ENCODE data around the gene PAK6. TPM values are rescaled to one million over a fixed set of nuclear protein-coding genes. Genes with fewer than 3 reads are reported as not detected.
A peak's percentile ranks its signal among the peaks of the same experiment; 100 is the strongest.

Gene PAK6
- total and polyA plus RNA-seq, 2 experiments from 2014 or later: 2.4 to 20.0 TPM

DNA sequence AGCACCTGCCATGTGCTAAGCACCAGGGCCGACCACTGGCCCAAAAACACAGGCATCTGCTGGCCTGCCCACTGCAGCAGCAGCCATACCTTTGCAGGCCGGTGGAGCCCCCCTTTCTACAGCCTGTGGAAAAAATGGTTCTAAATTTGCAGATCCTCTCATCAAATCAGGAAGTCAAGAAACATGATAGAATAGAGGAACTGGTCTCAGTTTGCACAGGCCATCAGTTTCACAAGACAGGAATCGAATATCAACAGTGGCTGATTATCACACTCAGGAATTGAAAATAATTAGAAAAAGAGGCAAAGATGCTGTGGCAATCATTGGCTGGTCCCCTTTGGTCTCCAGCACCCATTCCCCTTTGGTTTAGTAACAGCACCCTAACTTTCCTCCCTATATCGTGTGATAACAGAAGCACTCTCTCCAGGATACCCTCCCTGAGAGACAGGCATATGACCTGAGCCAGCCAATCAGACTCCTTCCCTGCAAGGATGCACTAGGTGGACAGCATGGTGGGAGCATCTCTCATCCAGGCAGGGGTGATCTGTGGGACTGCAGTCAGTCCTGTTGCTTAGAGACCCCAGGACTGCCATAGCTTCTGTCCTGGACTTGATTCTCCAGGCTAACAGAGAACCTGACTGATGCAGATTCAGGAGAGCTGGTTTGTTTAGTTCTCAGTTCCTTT, 3.5 kb upstream of the PAK6 start (continued):
- TF ChIP-seq, protein P1, sequence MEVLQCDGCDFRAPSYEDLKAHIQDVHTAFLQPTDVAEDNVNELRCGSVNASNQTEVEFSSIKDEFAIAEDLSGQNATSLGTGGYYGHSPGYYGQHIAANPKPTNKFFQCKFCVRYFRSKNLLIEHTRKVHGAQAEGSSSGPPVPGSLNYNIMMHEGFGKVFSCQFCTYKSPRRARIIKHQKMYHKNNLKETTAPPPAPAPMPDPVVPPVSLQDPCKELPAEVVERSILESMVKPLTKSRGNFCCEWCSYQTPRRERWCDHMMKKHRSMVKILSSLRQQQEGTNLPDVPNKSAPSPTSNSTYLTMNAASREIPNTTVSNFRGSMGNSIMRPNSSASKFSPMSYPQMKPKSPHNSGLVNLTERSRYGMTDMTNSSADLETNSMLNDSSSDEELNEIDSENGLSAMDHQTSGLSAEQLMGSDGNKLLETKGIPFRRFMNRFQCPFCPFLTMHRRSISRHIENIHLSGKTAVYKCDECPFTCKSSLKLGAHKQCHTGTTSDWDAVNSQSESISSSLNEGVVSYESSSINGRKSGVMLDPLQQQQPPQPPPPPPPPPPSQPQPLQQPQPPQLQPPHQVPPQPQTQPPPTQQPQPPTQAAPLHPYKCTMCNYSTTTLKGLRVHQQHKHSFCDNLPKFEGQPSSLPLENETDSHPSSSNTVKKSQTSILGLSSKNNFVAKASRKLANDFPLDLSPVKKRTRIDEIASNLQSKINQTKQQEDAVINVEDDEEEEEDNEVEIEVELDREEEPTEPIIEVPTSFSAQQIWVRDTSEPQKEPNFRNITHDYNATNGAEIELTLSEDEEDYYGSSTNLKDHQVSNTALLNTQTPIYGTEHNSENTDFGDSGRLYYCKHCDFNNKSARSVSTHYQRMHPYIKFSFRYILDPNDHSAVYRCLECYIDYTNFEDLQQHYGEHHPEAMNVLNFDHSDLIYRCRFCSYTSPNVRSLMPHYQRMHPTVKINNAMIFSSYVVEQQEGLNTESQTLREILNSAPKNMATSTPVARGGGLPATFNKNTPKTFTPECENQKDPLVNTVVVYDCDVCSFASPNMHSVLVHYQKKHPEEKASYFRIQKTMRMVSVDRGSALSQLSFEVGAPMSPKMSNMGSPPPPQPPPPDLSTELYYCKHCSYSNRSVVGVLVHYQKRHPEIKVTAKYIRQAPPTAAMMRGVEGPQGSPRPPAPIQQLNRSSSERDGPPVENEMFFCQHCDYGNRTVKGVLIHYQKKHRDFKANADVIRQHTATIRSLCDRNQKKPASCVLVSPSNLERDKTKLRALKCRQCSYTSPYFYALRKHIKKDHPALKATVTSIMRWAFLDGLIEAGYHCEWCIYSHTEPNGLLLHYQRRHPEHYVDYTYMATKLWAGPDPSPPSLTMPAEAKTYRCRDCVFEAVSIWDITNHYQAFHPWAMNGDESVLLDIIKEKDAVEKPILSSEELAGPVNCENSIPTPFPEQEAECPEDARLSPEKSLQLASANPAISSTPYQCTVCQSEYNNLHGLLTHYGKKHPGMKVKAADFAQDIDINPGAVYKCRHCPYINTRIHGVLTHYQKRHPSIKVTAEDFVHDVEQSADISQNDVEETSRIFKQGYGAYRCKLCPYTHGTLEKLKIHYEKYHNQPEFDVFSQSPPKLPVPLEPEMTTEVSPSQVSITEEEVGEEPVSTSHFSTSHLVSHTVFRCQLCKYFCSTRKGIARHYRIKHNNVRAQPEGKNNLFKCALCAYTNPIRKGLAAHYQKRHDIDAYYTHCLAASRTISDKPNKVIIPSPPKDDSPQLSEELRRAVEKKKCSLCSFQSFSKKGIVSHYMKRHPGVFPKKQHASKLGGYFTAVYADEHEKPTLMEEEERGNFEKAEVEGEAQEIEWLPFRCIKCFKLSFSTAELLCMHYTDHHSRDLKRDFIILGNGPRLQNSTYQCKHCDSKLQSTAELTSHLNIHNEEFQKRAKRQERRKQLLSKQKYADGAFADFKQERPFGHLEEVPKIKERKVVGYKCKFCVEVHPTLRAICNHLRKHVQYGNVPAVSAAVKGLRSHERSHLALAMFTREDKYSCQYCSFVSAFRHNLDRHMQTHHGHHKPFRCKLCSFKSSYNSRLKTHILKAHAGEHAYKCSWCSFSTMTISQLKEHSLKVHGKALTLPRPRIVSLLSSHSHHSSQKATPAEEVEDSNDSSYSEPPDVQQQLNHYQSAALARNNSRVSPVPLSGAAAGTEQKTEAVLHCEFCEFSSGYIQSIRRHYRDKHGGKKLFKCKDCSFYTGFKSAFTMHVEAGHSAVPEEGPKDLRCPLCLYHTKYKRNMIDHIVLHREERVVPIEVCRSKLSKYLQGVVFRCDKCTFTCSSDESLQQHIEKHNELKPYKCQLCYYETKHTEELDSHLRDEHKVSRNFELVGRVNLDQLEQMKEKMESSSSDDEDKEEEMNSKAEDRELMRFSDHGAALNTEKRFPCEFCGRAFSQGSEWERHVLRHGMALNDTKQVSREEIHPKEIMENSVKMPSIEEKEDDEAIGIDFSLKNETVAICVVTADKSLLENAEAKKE (CRISPR knock-in tag; IDR thresholded peaks at IDR 0.05): no peak
- TF ChIP-seq EZH2phosphoT487 (IDR thresholded peaks at IDR 0.05; ENCODE audit: unreplicated experiment) (no peak), NANOG (IDR thresholded peaks at IDR 0.05; ENCODE audit: borderline replicate concordance) (no peak), JUNB (IDR thresholded peaks at IDR 0.05; ENCODE audit: unreplicated experiment) (no peak)

DNA sequence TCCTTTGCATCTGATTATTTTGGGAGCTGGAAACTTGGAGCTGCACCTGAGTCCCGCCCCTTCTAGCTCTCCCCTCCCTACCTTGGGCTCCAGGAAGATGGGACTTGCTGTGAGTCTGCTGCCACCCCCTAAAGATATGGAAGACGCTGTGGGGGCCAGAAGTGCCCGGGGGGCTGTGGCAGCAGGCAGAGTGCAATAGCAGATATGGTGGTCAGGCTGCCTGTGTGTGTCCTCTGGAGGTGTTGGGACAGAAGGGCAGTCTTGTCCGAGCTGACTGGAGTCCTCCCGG, 485 bp downstream of the PAK6 start:
- peak overlapping the region; percentile 51 for H3K4me3 ChIP-seq
- H3K9me2 ChIP-seq (ENCODE audit: insufficient read depth): no peaks in the 10 kb centered on the region
- no peaks in the 10 kb centered on the region for H3K9me3 Mint-ChIP-seq
- H4K20me1 ChIP-seq (replicated peaks; ENCODE audit: insufficient read depth): no peaks in the 10 kb centered on the region
- ATAC-seq: no peak
- DNase-seq (ENCODE audit: low spot score): no peak
- peaks cover 23% of the 10 kb centered on the region for H3K4me1 Mint-ChIP-seq
- no peak overlapping the region for H3K27ac ChIP-seq (ENCODE audit: low read depth)
- peak overlapping the region; percentile 78 for H3K4me2 ChIP-seq
- H3K36me3 ChIP-seq (ENCODE audit: insufficient read depth): no peaks in the 10 kb centered on the region
- peak overlapping the region; percentile 68 for H3K4me3 Mint-ChIP-seq
- peaks cover 14% of the 10 kb centered on the region for H3K4me1 ChIP-seq (ENCODE audit: insufficient read depth)
- peaks cover 8% of the 10 kb centered on the region; the same call in 1 of the 2 replicates for H3K27me3 ChIP-seq (ENCODE audit: insufficient read depth)
- peak overlapping the region; percentile 71 for H3K27ac Mint-ChIP-seq
- no peaks in the 10 kb centered on the region for H3K79me2 ChIP-seq (replicated peaks; ENCODE audit: insufficient read depth)
- peak overlapping the region; percentile 98 for H2AFZ ChIP-seq
- H3F3A ChIP-seq (replicated peaks; ENCODE audit: low read depth): peaks cover 12% of the 10 kb centered on the region; the same call in 1 of the 2 replicates
- peaks cover 17% of the 10 kb centered on the region for H3K27me3 Mint-ChIP-seq (ENCODE audit: insufficient read depth, low read depth, poor library complexity)
- no peaks in the 10 kb centered on the region; the same call in 2 of the 3 replicates for H3K36me3 Mint-ChIP-seq (ENCODE audit: low read depth)
- TF ChIP-seq, protein P2, sequence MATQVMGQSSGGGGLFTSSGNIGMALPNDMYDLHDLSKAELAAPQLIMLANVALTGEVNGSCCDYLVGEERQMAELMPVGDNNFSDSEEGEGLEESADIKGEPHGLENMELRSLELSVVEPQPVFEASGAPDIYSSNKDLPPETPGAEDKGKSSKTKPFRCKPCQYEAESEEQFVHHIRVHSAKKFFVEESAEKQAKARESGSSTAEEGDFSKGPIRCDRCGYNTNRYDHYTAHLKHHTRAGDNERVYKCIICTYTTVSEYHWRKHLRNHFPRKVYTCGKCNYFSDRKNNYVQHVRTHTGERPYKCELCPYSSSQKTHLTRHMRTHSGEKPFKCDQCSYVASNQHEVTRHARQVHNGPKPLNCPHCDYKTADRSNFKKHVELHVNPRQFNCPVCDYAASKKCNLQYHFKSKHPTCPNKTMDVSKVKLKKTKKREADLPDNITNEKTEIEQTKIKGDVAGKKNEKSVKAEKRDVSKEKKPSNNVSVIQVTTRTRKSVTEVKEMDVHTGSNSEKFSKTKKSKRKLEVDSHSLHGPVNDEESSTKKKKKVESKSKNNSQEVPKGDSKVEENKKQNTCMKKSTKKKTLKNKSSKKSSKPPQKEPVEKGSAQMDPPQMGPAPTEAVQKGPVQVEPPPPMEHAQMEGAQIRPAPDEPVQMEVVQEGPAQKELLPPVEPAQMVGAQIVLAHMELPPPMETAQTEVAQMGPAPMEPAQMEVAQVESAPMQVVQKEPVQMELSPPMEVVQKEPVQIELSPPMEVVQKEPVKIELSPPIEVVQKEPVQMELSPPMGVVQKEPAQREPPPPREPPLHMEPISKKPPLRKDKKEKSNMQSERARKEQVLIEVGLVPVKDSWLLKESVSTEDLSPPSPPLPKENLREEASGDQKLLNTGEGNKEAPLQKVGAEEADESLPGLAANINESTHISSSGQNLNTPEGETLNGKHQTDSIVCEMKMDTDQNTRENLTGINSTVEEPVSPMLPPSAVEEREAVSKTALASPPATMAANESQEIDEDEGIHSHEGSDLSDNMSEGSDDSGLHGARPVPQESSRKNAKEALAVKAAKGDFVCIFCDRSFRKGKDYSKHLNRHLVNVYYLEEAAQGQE (IDR thresholded peaks at IDR 0.05; ENCODE audit: unreplicated experiment): no peak
- TF ChIP-seq, protein P3, sequence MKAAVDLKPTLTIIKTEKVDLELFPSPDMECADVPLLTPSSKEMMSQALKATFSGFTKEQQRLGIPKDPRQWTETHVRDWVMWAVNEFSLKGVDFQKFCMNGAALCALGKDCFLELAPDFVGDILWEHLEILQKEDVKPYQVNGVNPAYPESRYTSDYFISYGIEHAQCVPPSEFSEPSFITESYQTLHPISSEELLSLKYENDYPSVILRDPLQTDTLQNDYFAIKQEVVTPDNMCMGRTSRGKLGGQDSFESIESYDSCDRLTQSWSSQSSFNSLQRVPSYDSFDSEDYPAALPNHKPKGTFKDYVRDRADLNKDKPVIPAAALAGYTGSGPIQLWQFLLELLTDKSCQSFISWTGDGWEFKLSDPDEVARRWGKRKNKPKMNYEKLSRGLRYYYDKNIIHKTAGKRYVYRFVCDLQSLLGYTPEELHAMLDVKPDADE (IDR thresholded peaks at IDR 0.05): no peak
- no peak for TF ChIP-seq ZNF331 (CRISPR knock-in tag; IDR thresholded peaks at IDR 0.05; ENCODE audit: low read depth)
- no peak for TF ChIP-seq EZH2 (IDR thresholded peaks at IDR 0.05; ENCODE audit: low read depth, unreplicated experiment)
- TF ChIP-seq ZNF114 (CRISPR knock-in tag; IDR thresholded peaks at IDR 0.05): no peak
- no peak for TF ChIP-seq EZH2phosphoT487 (IDR thresholded peaks at IDR 0.05; ENCODE audit: unreplicated experiment)
- TF ChIP-seq, protein P4, sequence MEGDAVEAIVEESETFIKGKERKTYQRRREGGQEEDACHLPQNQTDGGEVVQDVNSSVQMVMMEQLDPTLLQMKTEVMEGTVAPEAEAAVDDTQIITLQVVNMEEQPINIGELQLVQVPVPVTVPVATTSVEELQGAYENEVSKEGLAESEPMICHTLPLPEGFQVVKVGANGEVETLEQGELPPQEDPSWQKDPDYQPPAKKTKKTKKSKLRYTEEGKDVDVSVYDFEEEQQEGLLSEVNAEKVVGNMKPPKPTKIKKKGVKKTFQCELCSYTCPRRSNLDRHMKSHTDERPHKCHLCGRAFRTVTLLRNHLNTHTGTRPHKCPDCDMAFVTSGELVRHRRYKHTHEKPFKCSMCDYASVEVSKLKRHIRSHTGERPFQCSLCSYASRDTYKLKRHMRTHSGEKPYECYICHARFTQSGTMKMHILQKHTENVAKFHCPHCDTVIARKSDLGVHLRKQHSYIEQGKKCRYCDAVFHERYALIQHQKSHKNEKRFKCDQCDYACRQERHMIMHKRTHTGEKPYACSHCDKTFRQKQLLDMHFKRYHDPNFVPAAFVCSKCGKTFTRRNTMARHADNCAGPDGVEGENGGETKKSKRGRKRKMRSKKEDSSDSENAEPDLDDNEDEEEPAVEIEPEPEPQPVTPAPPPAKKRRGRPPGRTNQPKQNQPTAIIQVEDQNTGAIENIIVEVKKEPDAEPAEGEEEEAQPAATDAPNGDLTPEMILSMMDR (conservative IDR thresholded peaks at IDR 0.05; ENCODE audit: low read depth in 2 of 2): no peak

All from GM23338 (cell line).